HepG2 (cell line): ENCODE data around the gene RCCD1. TPM values are rescaled to one million over a fixed set of nuclear protein-coding genes. Genes with fewer than 3 reads are reported as not detected.

ENCODE experiments used
- ATAC-seq: fragments of 200-7000 bp; cut with Tn5 transposase; 3 replicates; pipeline ENCODE4 v1.9.1; 2020; ENCODE audit warnings: mild to moderate bottlenecking, moderate library complexity
- BruUV-seq: library from RNA; stranded (reverse); fragments of 400-500 nt; replicated peaks from 2 replicates; lab custom pipeline; 2021; lab: Mats Ljungman, UMichigan
- CTCF ChIA-PET: fragments of 300-600 bp; formaldehyde crosslinking; extraction: SDS; loops from one replicate; lab custom pipeline; 2021; ENCODE audit warnings: low total read pairs, inconsistent platforms, low intra/inter-chr PET ratio; lab: Yijun Ruan, JAX
- POLR2A ChIA-PET: fragments of 350-600 bp; sonication (Branson Sonifier 250); formaldehyde crosslinking; loops from one replicate; lab custom pipeline; 2020; ENCODE audit warnings: antibody characterized with exemption, inconsistent platforms; lab: Yijun Ruan, JAX
- DNase-seq: peaks from one replicate; pipeline ENCODE4 v3.0.0-alpha.2; 2015; ENCODE audit warnings: low spot score
- FAIRE-seq: peaks from 3 replicates; lab custom pipeline; 2011; peaks lifted over from hg19 to GRCh38; lab: Jason Lieb, UNC
- H2AFZ ChIP-seq: one replicate; pipeline ENCODE4 v1.6.1; 2011; ENCODE audit warnings: low read length, inconsistent platforms
- H3K27ac ChIP-seq: fragments of 300-600 bp; 3 replicates; pipeline ENCODE4 v1.8.0; 2011; ENCODE audit warnings: mixed run types, mild to moderate bottlenecking, mixed read lengths, low read length, inconsistent platforms; ENCODE audit not compliant: insufficient read depth; ENCODE audit errors: extremely low read length
- H3K27me3 ChIP-seq, 2 experiments: fragments of 200-600 bp in 1 of 2; 2 replicates in 1 of 2; 3 replicates in 1 of 2; pipeline versions ENCODE4 v1.6.0 to v1.8.0; 2011; ENCODE audit warnings: low read length in 2 of 2, mild to moderate bottlenecking in 2 of 2, moderate library complexity in 2 of 2, inconsistent platforms in 1 of 2; ENCODE audit not compliant: insufficient read depth in 2 of 2, control insufficient read depth in 1 of 2
- H3K36me3 ChIP-seq, 2 experiments: fragments of 200-600 bp in 1 of 2; replicated peaks in 1 of 2; 2 replicates in 1 of 2; 3 replicates in 1 of 2; pipeline versions ENCODE4 v1.5.1 to v1.8.0; 2011; ENCODE audit warnings: low read length in 2 of 2, inconsistent platforms in 1 of 2; ENCODE audit not compliant: insufficient read depth in 2 of 2, control insufficient read depth in 1 of 2
- H3K4me1 ChIP-seq: 2 replicates; pipeline ENCODE4 v1.5.1; 2012; ENCODE audit warnings: low read length, inconsistent platforms; ENCODE audit not compliant: insufficient read depth
- H3K4me2 ChIP-seq: 2 replicates; pipeline ENCODE4 v1.6.0; 2011; ENCODE audit warnings: low read depth, low read length, inconsistent platforms
- H3K4me3 ChIP-seq, 3 experiments: fragments of 200-600 bp in 1 of 3; sonication (generic), shearing (Covaris generic) in 1 of 3; replicated peaks in 1 of 3; 2 replicates each; pipeline ENCODE4 v1.5.1; 2011 to 2016; ENCODE audit warnings: low read length in 3 of 3, inconsistent platforms in 2 of 3, low read depth in 2 of 3, mild to moderate bottlenecking in 2 of 3, control low read depth in 1 of 3, mixed read lengths in 1 of 3; ENCODE audit not compliant: insufficient read depth in 1 of 3
- H3K79me2 ChIP-seq: one replicate; pipeline ENCODE4 v1.6.1; 2011; ENCODE audit warnings: low read length, inconsistent platforms; ENCODE audit not compliant: insufficient read depth
- H3K9ac ChIP-seq: 2 replicates; pipeline ENCODE4 v1.6.0; 2011; ENCODE audit warnings: mild to moderate bottlenecking, low read depth, low read length, inconsistent platforms; ENCODE audit not compliant: insufficient read depth
- H3K9me3 ChIP-seq: 2 replicates; pipeline ENCODE4 v1.5.1; 2012; ENCODE audit warnings: mild to moderate bottlenecking, low read length
- H4K20me1 ChIP-seq: 2 replicates; pipeline ENCODE4 v1.6.0; 2011; ENCODE audit warnings: inconsistent platforms, mild to moderate bottlenecking, low read length, moderate library complexity; ENCODE audit not compliant: insufficient read depth
- ARNT ChIP-seq: fragments of 450-650 bp; IDR thresholded peaks from 2 replicates; pipeline ENCODE4 v1.6.1; 2017
- DNMT3B ChIP-seq: conservative IDR thresholded peaks from 2 replicates; pipeline ENCODE4 v1.6.1; 2016; ENCODE audit warnings: missing biosample characterization, control low read depth
- IRX3 ChIP-seq: sonication (generic); formaldehyde crosslinking; IDR thresholded peaks from 2 replicates; pipeline ENCODE4 v1.8.1; 2023; ENCODE audit warnings: mild to moderate bottlenecking, low read depth, missing genetic modification reagents, borderline replicate concordance
- JARID2 ChIP-seq: sonication (generic); formaldehyde crosslinking; IDR thresholded peaks from 2 replicates; pipeline ENCODE4 v1.8.1; 2023; ENCODE audit warnings: missing genetic modification reagents, inconsistent platforms; ENCODE audit not compliant: insufficient replicate concordance
- PBX3 ChIP-seq: sonication (generic); formaldehyde crosslinking; IDR thresholded peaks from 2 replicates; pipeline ENCODE4 v1.8.1; 2023; ENCODE audit warnings: missing genetic modification reagents, inconsistent platforms, borderline replicate concordance
- SNAPC2 ChIP-seq: sonication (generic); formaldehyde crosslinking; IDR thresholded peaks from 2 replicates; pipeline ENCODE4 v1.8.1; 2022; ENCODE audit warnings: mild to moderate bottlenecking, missing genetic modification reagents
- ZMAT3 ChIP-seq: sonication (generic); formaldehyde crosslinking; conservative IDR thresholded peaks from 2 replicates; pipeline ENCODE4 v1.7.0; 2021; ENCODE audit warnings: missing genetic modification reagents
- ZNF547 ChIP-seq: sonication (generic); formaldehyde crosslinking; IDR thresholded peaks from 2 replicates; pipeline ENCODE4 v1.5.1; 2020; ENCODE audit warnings: mild to moderate bottlenecking, missing genetic modification reagents
- WGBS: methylation state at CpG from one replicate; pipeline ENCODE4 v1.1.6; 2017; ENCODE audit warnings: low lambda C conversion rate; 5-methylcytosine and 5-hydroxymethylcytosine counted together
- in situ Hi-C: cut with HindIII; loops from 2 replicates; pipeline ENCODE4 v1.10.0; 2017; ENCODE audit warnings: low pct_unique_long_range_greater_than_20kb; ENCODE audit not compliant: extremely low pct_ligation_motif_present
- intact Hi-C: fragments of 100-400 bp; cut with micrococcal nuclease; formaldehyde crosslinking; loops from one replicate; pipeline ENCODE4 v1.10.0; 2022; ENCODE audit not compliant: unreplicated experiment
- polyA plus RNA-seq, 8 experiments: library from polyadenylated mRNA; depleted of rRNA in 3 of 8; stranded (reverse) in 7 of 8; unstranded in 1 of 8; fragments of >200 nt; fragmentation: Illumina TruSeq in 4 of 8; extraction: Trizol in 4 of 8; gene quantifications; 2 replicates each; pipeline versions ENCODE4 v1.2.1 to v1.2.3, GENCODE V29; 2011 to 2016; ENCODE audit warnings: low read depth in 4 of 8, missing spikeins in 1 of 8, mixed read lengths in 1 of 8; ENCODE audit not compliant: insufficient read depth in 1 of 8
- total RNA-seq, 5 experiments: library from RNA; depleted of rRNA; stranded (reverse); fragments of >200 nt; fragmentation: Illumina TruSeq; extraction: Trizol; gene quantifications; 2 replicates each; pipeline ENCODE4 v1.2.3, GENCODE V29; 2016; ENCODE audit warnings: low read depth in 1 of 5
- TF ChIP-seq, protein P1 (sequence below), 2 experiments: sonication (generic) in 1 of 2; formaldehyde crosslinking in 1 of 2; IDR thresholded peaks; 2 replicates each; pipeline versions ENCODE4 v1.4.0 to v1.6.1; 2016 to 2020; ENCODE audit warnings: borderline replicate concordance in 1 of 2, low read depth in 1 of 2, mild to moderate bottlenecking in 1 of 2, missing genetic modification reagents in 1 of 2
- TF ChIP-seq, protein P2 (sequence below): sonication (generic); formaldehyde crosslinking; IDR thresholded peaks from 2 replicates; pipeline ENCODE4 v1.5.0; 2020; ENCODE audit warnings: missing genetic modification reagents, mild to moderate bottlenecking, borderline replicate concordance

The RCCD1 gene
- total and polyA plus RNA-seq, 2 of the 13 experiments (the other 11 are each of a cell fraction or from before 2014, with no cell fraction given): 14.1 to 15.1 TPM

- TF ChIP-seq, protein P1, sequence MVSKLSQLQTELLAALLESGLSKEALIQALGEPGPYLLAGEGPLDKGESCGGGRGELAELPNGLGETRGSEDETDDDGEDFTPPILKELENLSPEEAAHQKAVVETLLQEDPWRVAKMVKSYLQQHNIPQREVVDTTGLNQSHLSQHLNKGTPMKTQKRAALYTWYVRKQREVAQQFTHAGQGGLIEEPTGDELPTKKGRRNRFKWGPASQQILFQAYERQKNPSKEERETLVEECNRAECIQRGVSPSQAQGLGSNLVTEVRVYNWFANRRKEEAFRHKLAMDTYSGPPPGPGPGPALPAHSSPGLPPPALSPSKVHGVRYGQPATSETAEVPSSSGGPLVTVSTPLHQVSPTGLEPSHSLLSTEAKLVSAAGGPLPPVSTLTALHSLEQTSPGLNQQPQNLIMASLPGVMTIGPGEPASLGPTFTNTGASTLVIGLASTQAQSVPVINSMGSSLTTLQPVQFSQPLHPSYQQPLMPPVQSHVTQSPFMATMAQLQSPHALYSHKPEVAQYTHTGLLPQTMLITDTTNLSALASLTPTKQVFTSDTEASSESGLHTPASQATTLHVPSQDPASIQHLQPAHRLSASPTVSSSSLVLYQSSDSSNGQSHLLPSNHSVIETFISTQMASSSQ (IDR thresholded peaks at IDR 0.05; ENCODE audit: low read depth): no peak
- TF ChIP-seq, protein P1 (CRISPR knock-in tag; IDR thresholded peaks at IDR 0.05; ENCODE audit: borderline replicate concordance): no peak
- no peak for TF ChIP-seq PBX3 (CRISPR knock-in tag)
These were observed 13.6 kb upstream of the RCCD1 start (continued) for GRCh38 chr15:90941038-90941437.

- in situ Hi-C loops: loop anchor here (25.0 kb wide), 1 partner anchor 320 kb away; no protein-coding TSS in a partner anchor
- intact Hi-C loops: no loop called here
- Histone ChIP-seq H3K4me1 (no peaks in the 10 kb centered on the region), H3K27me3 (no peaks in the 10 kb centered on the region), H2AFZ (no peak overlapping the region), H3K4me3 (no peak overlapping the region), H3K27ac (no peak overlapping the region), H3K4me2 (no peak overlapping the region), H3K9me3 (no peaks in the 10 kb centered on the region), H3K9ac (no peak overlapping the region), H3K79me2 (no peaks in the 10 kb centered on the region), H3K36me3 (peaks cover 24 to 61% of the 10 kb centered on the region in 2 experiments; a peak in 4 of 5 replicates), H4K20me1 (no peaks in the 10 kb centered on the region)
- CTCF ChIA-PET: no interaction called here
- ATAC-seq (no peak), DNase-seq (no peak), FAIRE-seq (no peak)
- 94% methylated on average over 9 of the region's 12 CpGs for WGBS
- POLR2A ChIA-PET: interaction anchor here (1.6 kb wide), 1 partner anchor 11 kb away, joined by 5 read pairs; no protein-coding TSS in a partner anchor
- no TSS peak for BruUV-seq
- TF ChIP-seq ARNT (no peak), JARID2 (CRISPR knock-in tag) (no peak), ZMAT3 (CRISPR knock-in tag) (no peak), IRX3 (no peak), ZNF547 (CRISPR knock-in tag) (no peak), SNAPC2 (CRISPR knock-in tag) (no peak), DNMT3B (no peak)
- TF ChIP-seq, protein P2, sequence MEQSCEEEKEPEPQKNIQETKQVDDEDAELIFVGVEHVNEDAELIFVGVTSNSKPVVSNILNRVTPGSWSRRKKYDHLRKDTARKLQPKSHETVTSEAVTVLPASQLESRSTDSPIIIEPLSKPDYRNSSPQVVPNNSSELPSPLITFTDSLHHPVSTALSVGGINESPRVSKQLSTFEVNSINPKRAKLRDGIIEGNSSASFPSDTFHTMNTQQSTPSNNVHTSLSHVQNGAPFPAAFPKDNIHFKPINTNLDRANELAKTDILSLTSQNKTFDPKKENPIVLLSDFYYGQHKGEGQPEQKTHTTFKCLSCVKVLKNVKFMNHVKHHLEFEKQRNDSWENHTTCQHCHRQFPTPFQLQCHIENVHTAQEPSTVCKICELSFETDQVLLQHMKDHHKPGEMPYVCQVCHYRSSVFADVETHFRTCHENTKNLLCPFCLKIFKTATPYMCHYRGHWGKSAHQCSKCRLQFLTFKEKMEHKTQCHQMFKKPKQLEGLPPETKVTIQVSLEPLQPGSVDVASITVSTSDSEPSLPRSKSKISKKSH: no peak
These were observed 12.1 kb upstream of the RCCD1 start for GRCh38 chr15:90942354-90943120.
